ENCODE results near the gene CDH13.

CDH13 gene

GRCh38 chr16:83464991-83465390 lies 838.2 kb downstream of the CDH13 start:
- peaks cover 11% of the 10 kb centered on the region for H3K4me1 Mint-ChIP-seq
- no peak overlapping the region for H3K27ac Mint-ChIP-seq
- H3K9me3 Mint-ChIP-seq = no peaks in the 10 kb centered on the region
- no peak for TF ChIP-seq CTCF (IDR thresholded peaks at IDR 0.05)
- no peak overlapping the region for H3K4me3 Mint-ChIP-seq
- DNase-seq = no peak
- no peaks in the 10 kb centered on the region for H3K36me3 Mint-ChIP-seq (ENCODE audit: low read depth)
- H3K27me3 Mint-ChIP-seq (ENCODE audit: low read depth, poor library complexity) = peaks cover 13% of the 10 kb centered on the region

GRCh38 chr16:83470416-83470815 lies 843.6 kb downstream of the CDH13 start:
- H3K27ac Mint-ChIP-seq = no peak overlapping the region

GRCh38 chr16:83472776-83473501 lies 846.2 kb downstream of the CDH13 start:
- TF ChIP-seq CTCF (IDR thresholded peaks at IDR 0.05) = no peak
- H3K4me1 Mint-ChIP-seq = no peaks in the 10 kb centered on the region

More at GRCh38 chr16:83470416-83470815, 843.6 kb downstream of the CDH13 start:
- Mint-ChIP-seq H3K27me3 (ENCODE audit: low read depth, poor library complexity) (peaks cover 11% of the 10 kb centered on the region), H3K4me3 (no peak overlapping the region), H3K36me3 (ENCODE audit: low read depth) (no peaks in the 10 kb centered on the region), H3K4me1 (no peaks in the 10 kb centered on the region), H3K9me3 (no peaks in the 10 kb centered on the region)
- DNase-seq = no peak
- no peak for TF ChIP-seq CTCF (IDR thresholded peaks at IDR 0.05)

GRCh38 chr16:83473926-83474650 lies 847.3 kb downstream of the CDH13 start:
- Mint-ChIP-seq H3K9me3 (no peaks in the 10 kb centered on the region), H3K36me3 (ENCODE audit: low read depth) (no peaks in the 10 kb centered on the region), H3K27me3 (ENCODE audit: low read depth, poor library complexity) (peaks cover 3% of the 10 kb centered on the region), H3K27ac (no peak overlapping the region), H3K4me3 (no peak overlapping the region), H3K4me1 (no peaks in the 10 kb centered on the region)
- no peak for TF ChIP-seq CTCF (IDR thresholded peaks at IDR 0.05)
- DNase-seq = no peak

More at GRCh38 chr16:83472776-83473501, 846.2 kb downstream of the CDH13 start:
- no peak for DNase-seq
- H3K27me3 Mint-ChIP-seq (ENCODE audit: low read depth, poor library complexity) = peaks cover 7% of the 10 kb centered on the region
- H3K4me3 Mint-ChIP-seq = no peak overlapping the region
- H3K27ac Mint-ChIP-seq = no peak overlapping the region
- no peaks in the 10 kb centered on the region for H3K36me3 Mint-ChIP-seq (ENCODE audit: low read depth)
- H3K9me3 Mint-ChIP-seq = no peaks in the 10 kb centered on the region

- Mint-ChIP-seq H3K27me3 (ENCODE audit: low read depth, poor library complexity) (peaks cover 2% of the 10 kb centered on the region), H3K9me3 (no peaks in the 10 kb centered on the region), H3K4me3 (no peak overlapping the region), H3K27ac (no peak overlapping the region), H3K36me3 (ENCODE audit: low read depth) (no peaks in the 10 kb centered on the region), H3K4me1 (no peaks in the 10 kb centered on the region)
- TF ChIP-seq CTCF (IDR thresholded peaks at IDR 0.05) = no peak
- DNase-seq = no peak
Measured at GRCh38 chr16:83475108-83475507, 848.3 kb downstream of the CDH13 start.

Measured in nephron progenitor cell (in vitro differentiated cells).